ENCODE results near the gene CTXN1.

CTXN1 gene

GRCh38 chr19:7944177-7944761, 18.3 kb upstream of the CTXN1 start:
- DNase-seq (ENCODE audit: low read depth): peak; percentile 94
- H3K4me3 ChIP-seq (ENCODE audit: low read depth, low read length): peak overlapping the region; percentile 63
- TF ChIP-seq CTCF (IDR thresholded peaks at IDR 0.05; ENCODE audit: insufficient read depth, low read depth, low read length, missing control alignments): peak; percentile 76

GRCh38 chr19:7943444-7944176, 17.7 kb upstream of the CTXN1 start, which contains the start of gene TIMM44:
TIMM44 (minus strand) TSS chr19:7943666; CDS start chr19:7943651, 15 bp downstream.
- DNase-seq (ENCODE audit: low read depth): peak; percentile 100
- TF ChIP-seq CTCF (IDR thresholded peaks at IDR 0.05; ENCODE audit: insufficient read depth, low read depth, low read length, missing control alignments): no peak

GRCh38 chr19:7942981-7943443, 17.1 kb upstream of the CTXN1 start:
- peak; percentile 34 for DNase-seq (ENCODE audit: low read depth)
- TF ChIP-seq CTCF (IDR thresholded peaks at IDR 0.05; ENCODE audit: insufficient read depth, low read depth, low read length, missing control alignments): no peak

More at GRCh38 chr19:7943444-7944176, 17.7 kb upstream of the CTXN1 start, which contains the start of gene TIMM44:
- peak within 1 kb of the TSS; percentile 96 for H3K4me3 ChIP-seq (ENCODE audit: low read depth, low read length)

GRCh38 chr19:7941895-7942596, 16.1 kb upstream of the CTXN1 start:
- H3K4me3 ChIP-seq (ENCODE audit: low read depth, low read length): peak overlapping the region; percentile 96
- DNase-seq (ENCODE audit: low read depth): no peak
- TF ChIP-seq CTCF (IDR thresholded peaks at IDR 0.05; ENCODE audit: insufficient read depth, low read depth, low read length, missing control alignments): no peak

More at GRCh38 chr19:7942981-7943443, 17.1 kb upstream of the CTXN1 start:
- peak overlapping the region; percentile 96 for H3K4me3 ChIP-seq (ENCODE audit: low read depth, low read length)

- no peak for TF ChIP-seq CTCF (IDR thresholded peaks at IDR 0.05; ENCODE audit: insufficient read depth, low read depth, low read length, missing control alignments)
- H3K4me3 ChIP-seq (ENCODE audit: low read depth, low read length): no peak overlapping the region
- no peak for DNase-seq (ENCODE audit: low read depth)
These were observed 14.9 kb upstream of the CTXN1 start for GRCh38 chr19:7940841-7941240.

- DNase-seq (ENCODE audit: low read depth): no peak
- no peak for TF ChIP-seq CTCF (IDR thresholded peaks at IDR 0.05; ENCODE audit: insufficient read depth, low read depth, low read length, missing control alignments)
- H3K4me3 ChIP-seq (ENCODE audit: low read depth, low read length): no peak overlapping the region
These were observed 8.8 kb upstream of the CTXN1 start for GRCh38 chr19:7934766-7935165.

Data from GM12865 (cell line).